Astrocyte (in vitro differentiated cells and primary cell): ENCODE measurements around the gene TMEM37. TPM values are rescaled to one million over a fixed set of nuclear protein-coding genes. Genes with fewer than 3 reads are reported as not detected.

ENCODE experiments used
- DNase-seq: peaks from one replicate; pipeline ENCODE4 v3.0.0-alpha.2; 2010; ENCODE audit warnings: low read depth
- FAIRE-seq: peaks from 2 replicates; lab custom pipeline; 2011; peaks lifted over from hg19 to GRCh38; lab: Jason Lieb, UNC
- H2AFZ ChIP-seq: 2 replicates; pipeline ENCODE4 v1.6.0; 2012; ENCODE audit warnings: low read depth, low read length, inconsistent platforms
- H3K27ac ChIP-seq: 2 replicates; pipeline ENCODE4 v1.5.1; 2011; ENCODE audit warnings: low read depth, low read length, inconsistent platforms
- H3K27me3 ChIP-seq: 2 replicates; pipeline ENCODE4 v1.6.0; 2011; ENCODE audit warnings: low read length, inconsistent platforms; ENCODE audit not compliant: insufficient read depth
- H3K36me3 ChIP-seq: 2 replicates; pipeline ENCODE4 v1.5.1; 2011; ENCODE audit warnings: low read length, inconsistent platforms; ENCODE audit not compliant: insufficient read depth
- H3K4me1 ChIP-seq: 2 replicates; pipeline ENCODE4 v1.5.1; 2011; ENCODE audit warnings: low read length, inconsistent platforms; ENCODE audit not compliant: insufficient read depth
- H3K4me2 ChIP-seq: 2 replicates; pipeline ENCODE4 v1.6.0; 2012; ENCODE audit warnings: low read length, inconsistent platforms
- H3K4me3 ChIP-seq: 2 replicates; pipeline ENCODE4 v1.5.1; 2011; ENCODE audit warnings: low read depth, mild to moderate bottlenecking, low read length, inconsistent platforms; ENCODE audit not compliant: insufficient read depth
- H3K79me2 ChIP-seq: 2 replicates; pipeline ENCODE4 v1.6.0; 2012; ENCODE audit warnings: mild to moderate bottlenecking, low read length, inconsistent platforms; ENCODE audit not compliant: insufficient read depth
- H3K9ac ChIP-seq: 2 replicates; pipeline ENCODE4 v1.6.0; 2012; ENCODE audit warnings: mild to moderate bottlenecking, low read length, inconsistent platforms
- H3K9me3 ChIP-seq: 2 replicates; pipeline ENCODE4 v1.5.1; 2012; ENCODE audit warnings: low read depth, mild to moderate bottlenecking, low read length, inconsistent platforms; ENCODE audit not compliant: insufficient read depth
- H4K20me1 ChIP-seq: 2 replicates; pipeline ENCODE4 v1.6.0; 2012; ENCODE audit warnings: low read length, inconsistent platforms; ENCODE audit not compliant: insufficient read depth
- H3K27ac Mint-ChIP-seq: one replicate; pipeline ENCODE4 v1.8.0; 2021; ENCODE audit warnings: mild to moderate bottlenecking, mixed read lengths; ENCODE audit not compliant: unreplicated experiment
- H3K27me3 Mint-ChIP-seq: one replicate; pipeline ENCODE4 v1.8.0; 2021; ENCODE audit warnings: low read depth, mixed read lengths; ENCODE audit not compliant: unreplicated experiment
- H3K36me3 Mint-ChIP-seq: one replicate; pipeline ENCODE4 v1.8.0; 2021; ENCODE audit warnings: low read depth, mixed read lengths; ENCODE audit not compliant: unreplicated experiment
- H3K4me1 Mint-ChIP-seq: one replicate; pipeline ENCODE4 v1.8.0; 2021; ENCODE audit warnings: low read depth, mixed read lengths; ENCODE audit not compliant: unreplicated experiment
- H3K4me3 Mint-ChIP-seq: one replicate; pipeline ENCODE4 v1.8.0; 2021; ENCODE audit warnings: mild to moderate bottlenecking, moderate library complexity, mixed read lengths; ENCODE audit not compliant: unreplicated experiment
- H3K9me3 Mint-ChIP-seq: one replicate; pipeline ENCODE4 v1.8.0; 2021; ENCODE audit warnings: mild to moderate bottlenecking, mixed read lengths; ENCODE audit not compliant: unreplicated experiment
- CTCF ChIP-seq: IDR thresholded peaks from 2 replicates; pipeline ENCODE4 v1.5.1; 2011; ENCODE audit warnings: low read depth, mild to moderate bottlenecking, inconsistent platforms, low read length, moderate library complexity; ENCODE audit not compliant: insufficient read depth
- EZH2 ChIP-seq: IDR thresholded peaks from 2 replicates; pipeline ENCODE4 v1.6.1; 2012; ENCODE audit warnings: mild to moderate bottlenecking, low read length, inconsistent platforms; ENCODE audit not compliant: insufficient read depth
- total RNA-seq: library from RNA; stranded (reverse); gene quantifications from 2 replicates; pipeline ENCODE4 v1.2.1, GENCODE V29; 2021

Gene TMEM37
- total RNA-seq, 1 donor from 2014 or later: 1.6 TPM

- no peak overlapping the region for H3K4me3 ChIP-seq
- DNase-seq: no peak
- H3K27ac ChIP-seq: no peak overlapping the region
- H3K4me1 ChIP-seq: peaks cover 13% of the 10 kb centered on the region
- Mint-ChIP-seq H3K27ac (no peak overlapping the region), H3K36me3 (peaks cover 4% of the 10 kb centered on the region), H3K9me3 (peaks cover 8% of the 10 kb centered on the region), H3K27me3 (peaks cover 55% of the 10 kb centered on the region), H3K4me1 (peaks cover under 1% of the 10 kb centered on the region), H3K4me3 (no peak overlapping the region)
- H3K4me2 ChIP-seq: no peak overlapping the region
- no peak for TF ChIP-seq CTCF
- TF ChIP-seq EZH2: no peak
- no peak overlapping the region for H2AFZ ChIP-seq
- no peaks in the 10 kb centered on the region for H3K9me3 ChIP-seq
- FAIRE-seq: no peak
- peaks cover 7% of the 10 kb centered on the region for H4K20me1 ChIP-seq
- peaks cover 2% of the 10 kb centered on the region for H3K27me3 ChIP-seq
- no peak overlapping the region for H3K9ac ChIP-seq
- H3K36me3 ChIP-seq: no peaks in the 10 kb centered on the region
- no peaks in the 10 kb centered on the region for H3K79me2 ChIP-seq
Measured at GRCh38 chr2:119435081-119435952, 3.7 kb downstream of the TMEM37 start.

- H3K9me3 Mint-ChIP-seq: peaks cover 8% of the 10 kb centered on the region
- no peak overlapping the region for H3K4me3 Mint-ChIP-seq
- DNase-seq: no peak
- no peak overlapping the region for H3K4me3 ChIP-seq
- no peaks in the 10 kb centered on the region for H3K79me2 ChIP-seq
- no peak for FAIRE-seq
- H4K20me1 ChIP-seq: peaks cover 7% of the 10 kb centered on the region
- H3K9ac ChIP-seq: no peak overlapping the region
- peaks cover 2% of the 10 kb centered on the region for H3K27me3 ChIP-seq
- no peak overlapping the region for H3K27ac Mint-ChIP-seq
- no peaks in the 10 kb centered on the region for H3K4me1 Mint-ChIP-seq
- H3K36me3 Mint-ChIP-seq: peaks cover 4% of the 10 kb centered on the region
- peaks cover 13% of the 10 kb centered on the region for H3K4me1 ChIP-seq
- no peak overlapping the region for H2AFZ ChIP-seq
- TF ChIP-seq CTCF: no peak
- no peak overlapping the region for H3K27ac ChIP-seq
- H3K36me3 ChIP-seq: no peaks in the 10 kb centered on the region
- H3K4me2 ChIP-seq: no peak overlapping the region
- H3K27me3 Mint-ChIP-seq: peaks cover 60% of the 10 kb centered on the region
- H3K9me3 ChIP-seq: no peaks in the 10 kb centered on the region
Measured at GRCh38 chr2:119435953-119436297, 4.3 kb downstream of the TMEM37 start.
